ENCODE data around the gene PCSK1N. TPM values are rescaled to one million over a fixed set of nuclear protein-coding genes. Genes with fewer than 3 reads are reported as not detected.
A peak's percentile ranks its signal among the peaks of the same experiment; 100 is the strongest.

PCSK1N gene
- total and polyA plus RNA-seq, 2 of the 13 experiments (the other 11 are each of a cell fraction or from before 2014, with no cell fraction given): 4.5 to 14.0 TPM

DNA sequence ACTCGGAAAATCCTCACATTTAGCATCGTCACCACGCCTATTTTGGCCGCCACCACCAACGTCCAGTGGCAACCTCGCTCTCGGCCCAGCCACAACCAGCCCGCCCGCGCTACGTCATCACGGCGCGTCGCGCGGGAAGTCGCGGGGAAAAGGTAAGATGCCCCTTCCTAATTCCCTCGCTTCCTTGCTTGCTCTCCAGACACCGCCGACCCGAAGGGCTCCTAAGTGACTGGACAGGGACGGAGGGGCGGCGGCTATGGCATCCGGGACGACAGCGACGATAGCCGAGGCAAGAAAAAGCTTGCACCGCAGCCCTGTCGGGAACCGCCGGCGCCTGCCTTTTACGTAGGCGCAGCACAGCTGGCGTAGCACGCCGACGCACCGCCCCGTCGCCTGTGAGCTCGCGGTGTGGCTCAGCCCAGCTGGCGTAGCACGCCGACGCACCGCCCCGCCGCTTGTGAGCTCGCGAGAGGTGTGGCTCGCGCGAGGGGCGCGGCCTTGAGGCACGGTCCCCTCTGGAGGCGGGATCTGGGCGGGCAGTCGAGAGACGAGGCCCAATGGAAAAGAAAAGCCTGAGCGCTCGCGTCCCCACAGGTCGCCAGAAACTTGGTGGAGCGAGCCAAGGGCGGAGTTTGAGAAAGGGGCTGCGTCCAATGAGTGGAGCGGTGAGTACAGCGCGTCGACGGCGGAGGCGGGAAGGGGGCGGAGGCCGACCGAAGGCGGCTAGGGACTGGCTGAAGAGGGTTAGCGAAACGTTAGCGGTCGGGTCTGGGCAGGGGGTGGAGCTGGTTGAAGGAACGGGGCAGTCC is 33.9 kb downstream of the PCSK1N start, which contains the start of gene HDAC6 (continued):
- TF ChIP-seq, protein P1, sequence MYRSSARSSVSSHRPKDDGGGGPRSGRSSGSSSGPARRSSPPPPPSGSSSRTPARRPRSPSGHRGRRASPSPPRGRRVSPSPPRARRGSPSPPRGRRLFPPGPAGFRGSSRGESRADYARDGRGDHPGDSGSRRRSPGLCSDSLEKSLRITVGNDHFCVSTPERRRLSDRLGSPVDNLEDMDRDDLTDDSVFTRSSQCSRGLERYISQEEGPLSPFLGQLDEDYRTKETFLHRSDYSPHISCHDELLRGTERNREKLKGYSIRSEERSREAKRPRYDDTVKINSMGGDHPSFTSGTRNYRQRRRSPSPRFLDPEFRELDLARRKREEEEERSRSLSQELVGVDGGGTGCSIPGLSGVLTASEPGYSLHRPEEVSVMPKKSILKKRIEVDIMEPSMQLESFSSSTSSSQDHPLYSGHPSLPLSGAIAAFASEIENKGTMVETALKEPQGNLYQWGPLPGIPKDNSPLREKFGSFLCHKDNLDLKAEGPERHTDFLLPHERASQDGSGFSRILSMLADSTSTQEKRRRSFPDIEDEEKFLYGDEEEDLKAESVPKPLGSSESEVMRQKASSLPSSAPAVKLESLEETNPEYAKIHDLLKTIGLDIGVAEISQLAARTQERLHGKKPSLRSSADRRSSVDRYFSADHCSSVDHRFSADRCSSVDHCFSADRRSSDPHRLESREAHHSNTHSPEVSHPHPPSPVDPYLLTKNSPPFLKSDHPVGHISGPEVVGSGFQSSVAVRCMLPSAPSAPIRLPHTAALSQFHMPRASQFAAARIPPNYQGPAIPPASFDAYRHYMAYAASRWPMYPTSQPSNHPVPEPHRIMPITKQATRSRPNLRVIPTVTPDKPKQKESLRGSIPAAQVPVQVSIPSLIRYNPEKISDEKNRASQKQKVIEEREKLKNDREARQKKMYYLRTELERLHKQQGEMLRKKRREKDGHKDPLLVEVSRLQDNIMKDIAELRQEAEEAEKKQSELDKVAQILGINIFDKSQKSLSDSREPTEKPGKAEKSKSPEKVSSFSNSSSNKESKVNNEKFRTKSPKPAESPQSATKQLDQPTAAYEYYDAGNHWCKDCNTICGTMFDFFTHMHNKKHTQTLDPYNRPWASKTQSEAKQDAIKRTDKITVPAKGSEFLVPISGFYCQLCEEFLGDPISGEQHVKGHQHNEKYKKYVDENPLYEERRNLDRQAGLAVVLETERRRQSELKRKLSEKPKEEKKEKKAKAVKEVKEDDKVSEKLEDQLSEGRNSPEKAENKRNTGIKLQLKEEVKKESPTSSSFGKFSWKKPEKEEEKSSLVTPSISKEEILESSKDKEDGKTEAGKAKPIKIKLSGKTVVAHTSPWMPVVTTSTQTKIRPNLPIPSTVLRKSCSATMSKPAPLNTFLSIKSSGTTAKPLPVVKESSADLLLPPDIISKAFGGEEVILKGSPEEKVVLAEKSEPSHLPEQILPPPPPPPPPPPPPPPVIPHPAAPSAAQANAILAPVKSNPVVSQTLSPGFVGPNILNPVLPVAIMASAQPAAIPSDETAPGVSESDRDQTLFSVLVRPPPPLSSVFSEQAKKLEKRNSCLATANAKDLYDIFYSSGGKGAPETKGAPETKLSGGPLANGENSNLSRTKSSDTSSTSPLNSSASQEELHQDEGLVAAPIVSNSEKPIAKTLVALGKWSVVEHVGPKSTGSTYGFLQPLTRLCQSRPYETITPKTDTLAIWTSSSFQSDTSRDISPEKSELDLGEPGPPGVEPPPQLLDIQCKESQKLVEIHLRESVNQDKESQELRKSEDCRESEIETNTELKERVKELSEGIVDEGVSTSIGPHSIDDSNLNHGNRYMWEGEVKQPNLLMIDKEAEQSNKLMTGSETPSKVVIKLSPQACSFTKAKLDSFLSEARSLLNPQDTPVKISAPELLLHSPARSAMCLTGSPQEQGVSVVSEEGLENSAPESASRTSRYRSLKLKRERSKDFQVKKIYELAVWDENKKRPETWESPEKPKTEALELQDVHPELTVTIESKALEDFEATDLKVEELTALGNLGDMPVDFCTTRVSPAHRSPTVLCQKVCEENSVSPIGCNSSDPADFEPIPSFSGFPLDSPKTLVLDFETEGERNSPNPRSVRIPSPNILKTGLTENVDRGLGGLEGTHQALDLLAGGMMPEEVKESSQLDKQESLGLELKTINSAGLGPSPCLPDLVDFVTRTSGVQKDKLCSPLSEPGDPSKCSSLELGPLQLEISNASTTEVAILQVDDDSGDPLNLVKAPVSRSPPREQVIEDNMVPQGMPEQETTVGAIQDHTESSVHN (CRISPR knock-in tag; IDR thresholded peaks at IDR 0.05): no peak
- no peak for TF ChIP-seq ZNF609 (CRISPR knock-in tag; IDR thresholded peaks at IDR 0.05; ENCODE audit: borderline replicate concordance)
- TF ChIP-seq, protein P2, sequence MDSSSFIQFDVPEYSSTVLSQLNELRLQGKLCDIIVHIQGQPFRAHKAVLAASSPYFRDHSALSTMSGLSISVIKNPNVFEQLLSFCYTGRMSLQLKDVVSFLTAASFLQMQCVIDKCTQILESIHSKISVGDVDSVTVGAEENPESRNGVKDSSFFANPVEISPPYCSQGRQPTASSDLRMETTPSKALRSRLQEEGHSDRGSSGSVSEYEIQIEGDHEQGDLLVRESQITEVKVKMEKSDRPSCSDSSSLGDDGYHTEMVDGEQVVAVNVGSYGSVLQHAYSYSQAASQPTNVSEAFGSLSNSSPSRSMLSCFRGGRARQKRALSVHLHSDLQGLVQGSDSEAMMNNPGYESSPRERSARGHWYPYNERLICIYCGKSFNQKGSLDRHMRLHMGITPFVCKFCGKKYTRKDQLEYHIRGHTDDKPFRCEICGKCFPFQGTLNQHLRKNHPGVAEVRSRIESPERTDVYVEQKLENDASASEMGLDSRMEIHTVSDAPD (CRISPR knock-in tag; IDR thresholded peaks at IDR 0.05): no peak
- no peak for TF ChIP-seq AGO1 (IDR thresholded peaks at IDR 0.05; ENCODE audit: low read depth, low read length, poor library complexity, severe bottlenecking)
- no peak for TF ChIP-seq ZNF234 (CRISPR knock-in tag; conservative IDR thresholded peaks at IDR 0.05)
- no peak; the same call in 1 of the 2 replicates for TF ChIP-seq PAXIP1 (CRISPR knock-in tag; conservative IDR thresholded peaks at IDR 0.05)
- TF ChIP-seq ZNF83 (CRISPR knock-in tag; IDR thresholded peaks at IDR 0.05; ENCODE audit: borderline replicate concordance): no peak
- TF ChIP-seq ZNF543 (CRISPR knock-in tag; IDR thresholded peaks at IDR 0.05): no peak
- peak; percentile 40; the same call in 1 of the 2 replicates for TF ChIP-seq ZNF143 (CRISPR knock-in tag; IDR thresholded peaks at IDR 0.05)
